ENCODE measurements around the gene CLIP4. TPM values are rescaled to one million over a fixed set of nuclear protein-coding genes. Genes with fewer than 3 reads are reported as not detected.

The CLIP4 gene
- total RNA-seq, 1 donor from 2014 or later: 27.7 TPM

DNA sequence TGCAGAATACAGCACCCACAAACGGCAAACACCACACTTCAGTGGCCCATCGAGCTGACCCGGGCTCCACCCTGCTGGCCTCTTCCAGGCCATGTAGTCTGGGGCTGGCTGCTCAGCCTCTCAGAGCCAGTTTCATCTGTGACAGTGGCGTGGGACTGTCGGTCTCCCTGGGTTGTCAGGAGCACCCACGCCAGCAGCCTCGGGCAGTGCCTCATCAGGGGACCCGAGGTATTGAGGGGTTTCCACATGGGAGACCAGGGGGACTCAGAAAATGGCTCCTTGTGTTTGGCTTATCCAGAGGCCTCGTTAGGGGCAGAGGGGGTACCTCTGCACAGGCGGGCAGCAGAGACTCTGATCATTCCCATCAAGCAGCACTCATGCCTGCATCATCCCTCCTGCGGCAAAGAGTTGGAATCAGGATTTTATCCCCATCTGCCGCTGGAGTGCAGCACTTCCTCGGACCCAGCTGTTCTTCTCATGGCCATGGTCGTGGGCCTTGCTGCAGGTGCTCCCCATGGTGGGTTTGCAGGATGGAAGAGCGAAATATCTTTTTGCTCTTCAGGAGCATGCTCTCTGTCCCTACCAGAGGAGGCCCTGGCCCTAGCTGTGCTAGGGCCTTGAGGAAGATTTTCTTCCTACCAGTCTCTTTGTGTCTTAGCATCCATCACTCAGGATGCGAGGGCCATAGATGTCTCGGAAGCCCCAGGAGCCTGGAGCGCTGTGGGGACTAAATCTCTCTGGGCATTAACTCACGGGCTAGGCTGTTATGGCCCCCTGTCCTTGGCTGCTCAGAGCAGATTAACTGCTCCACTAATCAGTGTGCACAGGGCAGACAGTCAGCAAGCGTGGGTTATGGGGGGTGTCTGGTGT, 100.8 kb downstream of the CLIP4 start:
- no peaks in the 10 kb centered on the region for H3K4me1 ChIP-seq (ENCODE audit: control insufficient read depth in 3 of 3, insufficient read depth in 3 of 3, low read length in 3 of 3)
- no peaks in the 10 kb centered on the region for H3K36me3 ChIP-seq (ENCODE audit: control insufficient read depth in 3 of 3, insufficient read depth in 3 of 3, low read length in 3 of 3)
- no peak overlapping the region for H3K4me3 ChIP-seq (ENCODE audit: low read length in 3 of 3)
- H3K9ac ChIP-seq (ENCODE audit: low read depth in 1 of 3, low read length in 3 of 3): no peak overlapping the region
- no peak overlapping the region for H3K27ac ChIP-seq (ENCODE audit: low read depth, low read length)
- peaks cover 0 to 25% (median 16%) of the 10 kb centered on the region in 3 donors for H3K27me3 ChIP-seq (ENCODE audit: control insufficient read depth in 3 of 3, insufficient read depth in 3 of 3, low read length in 3 of 3)
- no peaks in the 10 kb centered on the region for H3K9me3 ChIP-seq (ENCODE audit: control insufficient read depth in 3 of 3, low read length in 3 of 3)

DNA sequence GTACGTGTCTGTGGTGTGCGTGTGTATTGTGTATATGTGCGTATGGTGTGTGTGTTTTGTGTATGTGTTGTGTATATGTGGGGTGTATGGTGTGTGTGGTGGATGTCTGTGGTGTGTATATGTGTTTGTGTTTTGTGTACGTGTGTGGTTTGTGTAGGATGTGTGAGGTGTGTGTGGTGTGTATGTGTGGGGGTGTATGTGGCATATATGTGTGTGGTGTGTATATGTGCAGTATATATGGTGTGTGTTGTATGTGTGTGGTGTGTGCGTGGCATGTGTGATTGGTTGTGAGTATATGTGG, 101.3 kb downstream of the CLIP4 start:
- H3K27ac ChIP-seq (ENCODE audit: low read depth, low read length): no peak overlapping the region

DNA sequence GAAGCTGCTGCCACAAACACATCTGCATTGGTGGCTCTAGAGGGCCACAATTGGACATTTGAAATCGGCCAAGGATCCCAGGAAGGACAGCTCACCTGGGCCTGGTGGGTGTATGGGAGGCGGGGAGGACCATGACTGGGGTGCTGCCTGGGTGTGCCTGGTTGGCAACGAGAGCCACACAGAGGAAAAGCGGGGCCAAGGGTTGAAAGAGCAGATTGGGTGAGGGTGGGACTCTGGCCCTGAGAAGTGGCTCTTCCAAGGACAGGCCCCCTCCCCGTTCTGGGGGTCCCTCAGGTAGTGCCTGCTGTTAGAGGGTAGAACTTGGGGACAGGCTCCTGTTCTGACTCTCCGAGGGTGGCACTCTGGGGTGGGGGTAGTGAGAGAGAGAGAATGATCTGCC, 102.9 kb downstream of the CLIP4 start:
- Histone ChIP-seq H3K36me3 (ENCODE audit: control insufficient read depth in 3 of 3, insufficient read depth in 3 of 3, low read length in 3 of 3) (no peaks in the 10 kb centered on the region), H3K4me3 (ENCODE audit: low read length in 3 of 3) (no peak overlapping the region), H3K27ac (ENCODE audit: low read depth, low read length) (no peak overlapping the region), H3K4me1 (ENCODE audit: control insufficient read depth in 3 of 3, insufficient read depth in 3 of 3, low read length in 3 of 3) (no peaks in the 10 kb centered on the region), H3K9me3 (ENCODE audit: control insufficient read depth in 3 of 3, low read length in 3 of 3) (no peaks in the 10 kb centered on the region), H3K9ac (ENCODE audit: low read depth in 1 of 3, low read length in 3 of 3) (no peak overlapping the region), H3K27me3 (ENCODE audit: control insufficient read depth in 3 of 3, insufficient read depth in 3 of 3, low read length in 3 of 3) (peaks cover 0 to 36% (median 16%) of the 10 kb centered on the region in 3 donors)

More for the DNA sequence above, 101.3 kb downstream of the CLIP4 start:
- H3K27me3 ChIP-seq (ENCODE audit: control insufficient read depth in 3 of 3, insufficient read depth in 3 of 3, low read length in 3 of 3): peaks cover 0 to 27% (median 16%) of the 10 kb centered on the region in 3 donors
- H3K9ac ChIP-seq (ENCODE audit: low read depth in 1 of 3, low read length in 3 of 3): no peak overlapping the region
- H3K36me3 ChIP-seq (ENCODE audit: control insufficient read depth in 3 of 3, insufficient read depth in 3 of 3, low read length in 3 of 3): no peaks in the 10 kb centered on the region
- H3K4me1 ChIP-seq (ENCODE audit: control insufficient read depth in 3 of 3, insufficient read depth in 3 of 3, low read length in 3 of 3): no peaks in the 10 kb centered on the region
- no peak overlapping the region for H3K4me3 ChIP-seq (ENCODE audit: low read length in 3 of 3)
- no peaks in the 10 kb centered on the region for H3K9me3 ChIP-seq (ENCODE audit: control insufficient read depth in 3 of 3, low read length in 3 of 3)

DNA sequence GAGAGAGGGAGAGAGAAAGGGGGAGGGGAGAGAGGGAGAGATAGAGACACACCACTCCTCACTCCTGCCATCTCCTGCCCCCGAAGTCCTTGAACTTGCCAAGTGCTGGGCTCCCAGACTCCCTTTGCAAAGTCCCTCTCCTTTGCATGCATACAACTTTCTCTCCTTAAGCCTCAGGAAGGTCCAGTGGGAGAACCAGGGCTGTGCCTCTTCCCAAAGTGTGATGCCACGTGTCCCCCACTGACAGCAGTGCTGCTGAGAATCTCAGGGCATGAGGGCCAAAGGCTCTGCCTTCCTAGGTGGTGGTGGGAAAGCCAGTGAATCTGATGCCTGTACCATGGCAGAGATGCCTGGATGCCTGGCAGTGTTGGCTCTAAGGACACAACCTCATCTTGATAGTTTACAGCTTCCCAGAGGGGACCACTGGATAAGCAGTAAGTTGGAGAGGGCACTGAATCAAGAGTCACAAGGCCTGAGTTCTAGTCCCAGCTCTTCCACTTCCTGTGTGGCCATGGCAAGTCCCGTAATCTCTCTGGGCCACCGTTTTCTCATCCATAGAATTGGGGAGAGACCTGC, 103.4 kb downstream of the CLIP4 start:
- no peak overlapping the region for H3K4me3 ChIP-seq (ENCODE audit: low read length in 3 of 3)
- H3K9ac ChIP-seq (ENCODE audit: low read depth in 1 of 3, low read length in 3 of 3): no peak overlapping the region
- no peaks in the 10 kb centered on the region for H3K4me1 ChIP-seq (ENCODE audit: control insufficient read depth in 3 of 3, insufficient read depth in 3 of 3, low read length in 3 of 3)
- no peak overlapping the region for H3K27ac ChIP-seq (ENCODE audit: low read depth, low read length)
- no peaks in the 10 kb centered on the region for H3K9me3 ChIP-seq (ENCODE audit: control insufficient read depth in 3 of 3, low read length in 3 of 3)
- H3K36me3 ChIP-seq (ENCODE audit: control insufficient read depth in 3 of 3, insufficient read depth in 3 of 3, low read length in 3 of 3): no peaks in the 10 kb centered on the region
- H3K27me3 ChIP-seq (ENCODE audit: control insufficient read depth in 3 of 3, insufficient read depth in 3 of 3, low read length in 3 of 3): peaks cover 0 to 35% (median 16%) of the 10 kb centered on the region in 3 donors

DNA sequence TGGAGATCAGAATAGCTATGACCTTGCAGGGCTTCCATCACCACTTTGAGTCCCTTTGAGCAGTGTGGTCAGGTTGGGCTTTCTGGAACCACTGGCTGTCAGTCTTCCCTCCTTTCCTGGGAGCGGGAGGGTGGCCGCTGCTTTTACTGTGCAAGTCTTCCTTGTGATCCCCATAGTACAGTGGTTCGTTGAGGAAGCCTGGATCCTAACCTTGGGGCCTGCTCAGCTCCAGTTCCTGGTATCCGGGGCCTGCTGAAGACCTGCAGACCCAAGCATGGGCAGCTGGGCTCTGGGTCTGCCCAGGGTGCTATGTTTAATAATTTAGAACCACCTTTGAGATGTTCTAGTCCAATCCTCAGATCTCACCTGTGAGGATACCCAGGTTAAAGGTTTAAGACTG, 104.2 kb downstream of the CLIP4 start:
- Histone ChIP-seq H3K4me3 (ENCODE audit: low read length in 3 of 3) (no peak overlapping the region), H3K9ac (ENCODE audit: low read depth in 1 of 3, low read length in 3 of 3) (no peak overlapping the region), H3K27me3 (ENCODE audit: control insufficient read depth in 3 of 3, insufficient read depth in 3 of 3, low read length in 3 of 3) (peaks cover 0 to 31% (median 16%) of the 10 kb centered on the region in 3 donors), H3K4me1 (ENCODE audit: control insufficient read depth in 3 of 3, insufficient read depth in 3 of 3, low read length in 3 of 3) (peaks cover 0 to 3% (median under 1%) of the 10 kb centered on the region in 3 donors), H3K36me3 (ENCODE audit: control insufficient read depth in 3 of 3, insufficient read depth in 3 of 3, low read length in 3 of 3) (no peaks in the 10 kb centered on the region), H3K27ac (ENCODE audit: low read depth, low read length) (no peak overlapping the region), H3K9me3 (ENCODE audit: control insufficient read depth in 3 of 3, low read length in 3 of 3) (no peaks in the 10 kb centered on the region)

DNA sequence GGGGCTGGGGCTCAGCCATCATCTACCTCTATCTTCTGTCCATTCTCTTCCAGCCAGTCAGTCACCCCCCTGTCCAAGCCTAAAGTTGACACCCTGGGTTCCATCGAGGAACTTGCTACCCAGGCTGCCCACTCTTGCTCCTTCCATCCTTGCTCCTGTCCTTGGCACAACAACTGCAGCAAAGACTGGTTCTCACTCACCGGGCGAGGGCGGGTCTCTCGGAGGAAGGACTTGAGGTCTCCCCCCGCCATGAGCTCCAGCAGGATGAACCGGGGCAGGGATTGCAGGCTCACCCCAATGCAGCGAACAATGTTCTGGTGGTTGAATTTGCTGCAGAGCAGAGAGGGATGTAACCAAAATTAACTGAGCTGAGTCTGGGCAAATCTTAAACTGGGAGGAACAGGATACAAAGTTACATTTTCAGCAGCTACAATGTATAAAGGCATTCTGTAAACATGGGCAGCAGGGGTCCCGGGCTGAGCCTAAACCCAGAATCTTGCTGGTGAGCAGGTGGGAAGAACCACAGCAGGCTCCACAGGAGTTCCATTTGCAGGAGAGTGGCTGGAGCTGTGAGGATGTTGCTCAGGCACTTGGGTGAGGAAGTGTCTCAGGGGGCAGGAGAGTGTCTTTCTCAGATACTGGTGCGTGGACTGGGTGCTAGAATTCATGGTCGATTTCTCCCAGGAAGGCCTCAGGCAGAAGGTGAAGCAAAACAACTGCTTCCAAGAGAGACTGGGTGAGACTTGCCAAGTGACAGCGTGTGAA, 105.5 kb downstream of the CLIP4 start:
- H3K9me3 ChIP-seq (ENCODE audit: control insufficient read depth in 3 of 3, low read length in 3 of 3): no peaks in the 10 kb centered on the region

DNA sequence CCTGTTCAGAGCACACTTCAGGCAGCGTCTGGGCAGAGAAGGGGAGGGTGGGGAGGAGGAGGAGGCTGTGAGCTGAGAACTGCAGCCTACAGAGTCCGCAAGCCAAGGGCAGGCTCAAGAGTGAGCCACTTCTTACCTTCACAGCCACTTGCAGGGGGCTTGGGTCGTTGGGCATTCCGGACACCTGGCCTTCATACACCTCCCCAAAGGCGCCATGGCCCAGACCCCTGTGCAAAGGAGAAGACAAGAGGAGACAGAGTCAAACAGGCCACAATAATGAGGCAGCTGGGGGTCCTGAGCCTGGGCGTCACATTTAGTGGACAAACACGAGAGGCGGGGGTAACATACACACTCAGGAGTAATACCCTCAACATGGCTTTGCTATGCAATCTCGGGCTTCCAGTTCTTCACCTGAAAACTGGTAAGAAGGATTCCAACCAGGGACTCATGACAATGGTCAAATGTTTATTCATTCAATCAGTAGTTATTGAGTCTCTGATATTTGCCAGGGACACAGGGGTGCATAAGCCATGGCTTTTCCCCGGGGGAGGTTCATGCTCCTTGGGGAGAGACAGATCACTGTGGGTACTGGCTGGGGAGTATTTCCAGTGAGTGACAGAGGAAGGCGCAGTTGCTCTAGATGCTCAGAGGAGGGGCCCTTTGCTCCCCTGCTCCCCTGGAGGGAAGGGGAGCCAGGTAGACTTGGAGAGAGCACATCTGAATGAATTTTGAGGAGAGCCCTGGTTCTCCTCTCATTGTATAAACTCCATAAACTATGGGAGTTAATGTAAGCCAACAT, 107.4 kb downstream of the CLIP4 start:
- H3K4me3 ChIP-seq (ENCODE audit: low read length in 3 of 3): no peak overlapping the region
- no peaks in the 10 kb centered on the region for H3K36me3 ChIP-seq (ENCODE audit: control insufficient read depth in 3 of 3, insufficient read depth in 3 of 3, low read length in 3 of 3)
- H3K27me3 ChIP-seq (ENCODE audit: control insufficient read depth in 3 of 3, insufficient read depth in 3 of 3, low read length in 3 of 3): peaks cover 22 to 45% (median 25%) of the 10 kb centered on the region in 3 donors
- H3K27ac ChIP-seq (ENCODE audit: low read depth, low read length): no peak overlapping the region
- peaks cover 5 to 8% (median 5%) of the 10 kb centered on the region in 3 donors for H3K4me1 ChIP-seq (ENCODE audit: control insufficient read depth in 3 of 3, insufficient read depth in 3 of 3, low read length in 3 of 3)
- no peaks in the 10 kb centered on the region for H3K9me3 ChIP-seq (ENCODE audit: control insufficient read depth in 3 of 3, low read length in 3 of 3)
- no peak overlapping the region for H3K9ac ChIP-seq (ENCODE audit: low read depth in 1 of 3, low read length in 3 of 3)

More for the DNA sequence above, 105.5 kb downstream of the CLIP4 start:
- Histone ChIP-seq H3K36me3 (ENCODE audit: control insufficient read depth in 3 of 3, insufficient read depth in 3 of 3, low read length in 3 of 3) (no peaks in the 10 kb centered on the region), H3K9ac (ENCODE audit: low read depth in 1 of 3, low read length in 3 of 3) (no peak overlapping the region), H3K27ac (ENCODE audit: low read depth, low read length) (no peak overlapping the region), H3K4me3 (ENCODE audit: low read length in 3 of 3) (no peak overlapping the region), H3K27me3 (ENCODE audit: control insufficient read depth in 3 of 3, insufficient read depth in 3 of 3, low read length in 3 of 3) (peaks cover 9 to 40% (median 14%) of the 10 kb centered on the region in 3 donors), H3K4me1 (ENCODE audit: control insufficient read depth in 3 of 3, insufficient read depth in 3 of 3, low read length in 3 of 3) (peaks cover 5 to 8% (median 5%) of the 10 kb centered on the region in 3 donors)

DNA sequence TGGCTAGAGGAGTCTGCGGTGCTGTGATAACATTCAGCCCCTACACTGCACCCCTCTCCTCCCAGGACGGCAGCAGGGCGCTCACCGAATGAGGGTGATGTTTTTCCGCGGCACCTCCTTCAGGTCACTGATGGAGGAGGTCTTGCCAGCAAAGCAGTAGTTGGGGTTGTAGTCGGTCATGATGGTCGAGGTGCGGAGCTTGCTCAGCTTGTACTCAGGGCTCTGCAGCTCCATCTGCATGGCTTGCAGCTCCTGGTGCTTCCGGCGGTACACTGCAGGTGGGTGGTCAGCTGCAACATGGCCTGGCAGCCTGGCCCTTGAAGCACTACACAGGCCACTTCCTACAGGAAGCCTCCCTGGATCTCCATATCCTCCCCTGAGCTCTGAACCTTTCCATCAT, 108.0 kb downstream of the CLIP4 start:
- H3K27ac ChIP-seq (ENCODE audit: low read depth, low read length): no peak overlapping the region
- H3K9me3 ChIP-seq (ENCODE audit: control insufficient read depth in 3 of 3, low read length in 3 of 3): no peaks in the 10 kb centered on the region
- H3K27me3 ChIP-seq (ENCODE audit: control insufficient read depth in 3 of 3, insufficient read depth in 3 of 3, low read length in 3 of 3): peaks cover 25 to 52% (median 29%) of the 10 kb centered on the region in 3 donors
- no peak overlapping the region for H3K4me3 ChIP-seq (ENCODE audit: low read length in 3 of 3)
- H3K9ac ChIP-seq (ENCODE audit: low read depth in 1 of 3, low read length in 3 of 3): no peak overlapping the region
- no peaks in the 10 kb centered on the region for H3K36me3 ChIP-seq (ENCODE audit: control insufficient read depth in 3 of 3, insufficient read depth in 3 of 3, low read length in 3 of 3)
- H3K4me1 ChIP-seq (ENCODE audit: control insufficient read depth in 3 of 3, insufficient read depth in 3 of 3, low read length in 3 of 3): peaks cover 5 to 8% (median 8%) of the 10 kb centered on the region in 3 donors

DNA sequence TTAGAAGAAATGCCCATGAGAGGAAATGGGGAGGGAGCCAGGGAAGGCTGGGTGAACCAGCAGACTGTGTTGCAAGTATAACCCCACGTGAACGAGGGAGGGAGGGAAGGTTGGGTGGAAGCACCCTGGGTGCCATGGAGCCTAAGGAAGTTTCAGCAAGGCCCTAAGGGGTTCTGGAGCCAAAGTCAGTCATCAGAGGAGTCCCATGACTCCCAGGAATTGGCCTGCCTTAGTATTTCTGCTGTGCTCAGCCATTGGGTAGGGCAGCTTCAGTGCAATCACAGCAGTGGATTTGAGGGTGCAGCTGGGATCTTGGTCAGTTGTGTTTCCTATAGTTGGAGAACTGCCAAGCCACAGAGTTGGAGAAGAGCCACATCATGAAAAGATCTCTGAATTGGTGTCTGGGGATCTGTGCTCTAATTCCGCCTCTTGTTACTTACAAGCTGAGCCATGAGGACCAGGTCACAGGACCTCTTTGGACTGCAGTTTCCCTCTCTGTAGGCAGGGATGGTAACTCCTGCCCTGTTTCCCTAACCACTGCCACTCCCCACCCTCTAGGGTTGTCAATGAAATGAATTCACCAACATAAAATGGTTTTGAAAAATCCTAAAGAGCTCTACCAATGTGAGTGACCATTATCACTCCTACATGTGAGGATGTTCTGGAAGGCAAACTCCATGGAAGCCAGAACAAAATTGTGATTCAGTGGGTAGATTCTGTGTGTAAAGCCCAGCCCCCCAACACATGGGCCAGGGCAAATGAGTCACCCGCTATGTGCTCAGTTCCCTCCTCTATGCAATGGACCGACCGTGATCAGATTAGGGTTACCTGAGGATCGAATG, 108.9 kb downstream of the CLIP4 start:
- H3K9ac ChIP-seq (ENCODE audit: low read depth in 1 of 3, low read length in 3 of 3): no peak overlapping the region
- H3K4me3 ChIP-seq (ENCODE audit: low read length in 3 of 3): no peak overlapping the region
- peaks cover 5 to 8% (median 8%) of the 10 kb centered on the region in 3 donors for H3K4me1 ChIP-seq (ENCODE audit: control insufficient read depth in 3 of 3, insufficient read depth in 3 of 3, low read length in 3 of 3)
- peaks cover 19 to 49% (median 33%) of the 10 kb centered on the region in 3 donors for H3K27me3 ChIP-seq (ENCODE audit: control insufficient read depth in 3 of 3, insufficient read depth in 3 of 3, low read length in 3 of 3)
- no peaks in the 10 kb centered on the region for H3K9me3 ChIP-seq (ENCODE audit: control insufficient read depth in 3 of 3, low read length in 3 of 3)
- no peak overlapping the region for H3K27ac ChIP-seq (ENCODE audit: low read depth, low read length)
- H3K36me3 ChIP-seq (ENCODE audit: control insufficient read depth in 3 of 3, insufficient read depth in 3 of 3, low read length in 3 of 3): no peaks in the 10 kb centered on the region

Measured in skeletal muscle tissue (tissue), 4 donors.